Measurements from ENCODE around the gene SLC22A23. TPM values are rescaled to one million over a fixed set of nuclear protein-coding genes. Genes with fewer than 3 reads are reported as not detected.

The SLC22A23 gene
- total and polyA plus RNA-seq, 2 experiments from 2014 or later, result 6.1 to 38.3 TPM

GRCh38 chr6:3264356-3264755, 192.5 kb downstream of the SLC22A23 start:
- no peak overlapping the region for H3K4me3 Mint-ChIP-seq
- no peak overlapping the region for H3K27ac Mint-ChIP-seq
- peaks cover 60% of the 10 kb centered on the region for H3K36me3 Mint-ChIP-seq (ENCODE audit: low read depth)
- H3K27me3 ChIP-seq (ENCODE audit: insufficient read depth), result no peaks in the 10 kb centered on the region
- H3K36me3 ChIP-seq (ENCODE audit: insufficient read depth), result peaks cover 7% of the 10 kb centered on the region; the same call in 1 of the 2 replicates
- H3F3A ChIP-seq (replicated peaks; ENCODE audit: low read depth), result 0 out of 2 replicates have a peak, but pooled peaks cover 13% of the 10 kb centered on the region
- H3K27me3 Mint-ChIP-seq (ENCODE audit: insufficient read depth, low read depth, poor library complexity), result peaks cover 12% of the 10 kb centered on the region
- no peak overlapping the region for H3K4me3 ChIP-seq
- H3K9me3 Mint-ChIP-seq, result no peaks in the 10 kb centered on the region
- H3K4me1 ChIP-seq (ENCODE audit: insufficient read depth), result peaks cover 15% of the 10 kb centered on the region
- peaks cover 42% of the 10 kb centered on the region for H4K20me1 ChIP-seq (replicated peaks; ENCODE audit: insufficient read depth)
- H3K27ac ChIP-seq (ENCODE audit: low read depth), result no peak overlapping the region
- peaks cover 87% of the 10 kb centered on the region for H3K79me2 ChIP-seq (replicated peaks; ENCODE audit: insufficient read depth)
- no peak overlapping the region for H2AFZ ChIP-seq
- peaks cover 27% of the 10 kb centered on the region for H3K4me1 Mint-ChIP-seq
- no peak for ATAC-seq
- no peak for DNase-seq (ENCODE audit: low spot score)
- H3K9me2 ChIP-seq (ENCODE audit: insufficient read depth), result no peaks in the 10 kb centered on the region
- no peak overlapping the region for H3K4me2 ChIP-seq
- no peak for TF ChIP-seq EZH2 (IDR thresholded peaks at IDR 0.05; ENCODE audit: low read depth, unreplicated experiment)
- no peak for TF ChIP-seq ZNF114 (CRISPR knock-in tag; IDR thresholded peaks at IDR 0.05)
- TF ChIP-seq ETS1 (IDR thresholded peaks at IDR 0.05), result no peak
- TF ChIP-seq ZNF331 (CRISPR knock-in tag; IDR thresholded peaks at IDR 0.05; ENCODE audit: low read depth), result no peak
- no peak for TF ChIP-seq POLR2AphosphoS5 (IDR thresholded peaks at IDR 0.05; ENCODE audit: low read depth)
- TF ChIP-seq EZH2phosphoT487 (IDR thresholded peaks at IDR 0.05; ENCODE audit: unreplicated experiment), result no peak
- TF ChIP-seq NANOG (IDR thresholded peaks at IDR 0.05; ENCODE audit: borderline replicate concordance), result no peak
- no peak for TF ChIP-seq REST (IDR thresholded peaks at IDR 0.05; ENCODE audit: unreplicated experiment)
- no peak for TF ChIP-seq JUNB (IDR thresholded peaks at IDR 0.05; ENCODE audit: unreplicated experiment)
- no peak for TF ChIP-seq ZNF462 (CRISPR knock-in tag; IDR thresholded peaks at IDR 0.05)
